ENCODE data around the gene BRD1.

The BRD1 gene

DNA sequence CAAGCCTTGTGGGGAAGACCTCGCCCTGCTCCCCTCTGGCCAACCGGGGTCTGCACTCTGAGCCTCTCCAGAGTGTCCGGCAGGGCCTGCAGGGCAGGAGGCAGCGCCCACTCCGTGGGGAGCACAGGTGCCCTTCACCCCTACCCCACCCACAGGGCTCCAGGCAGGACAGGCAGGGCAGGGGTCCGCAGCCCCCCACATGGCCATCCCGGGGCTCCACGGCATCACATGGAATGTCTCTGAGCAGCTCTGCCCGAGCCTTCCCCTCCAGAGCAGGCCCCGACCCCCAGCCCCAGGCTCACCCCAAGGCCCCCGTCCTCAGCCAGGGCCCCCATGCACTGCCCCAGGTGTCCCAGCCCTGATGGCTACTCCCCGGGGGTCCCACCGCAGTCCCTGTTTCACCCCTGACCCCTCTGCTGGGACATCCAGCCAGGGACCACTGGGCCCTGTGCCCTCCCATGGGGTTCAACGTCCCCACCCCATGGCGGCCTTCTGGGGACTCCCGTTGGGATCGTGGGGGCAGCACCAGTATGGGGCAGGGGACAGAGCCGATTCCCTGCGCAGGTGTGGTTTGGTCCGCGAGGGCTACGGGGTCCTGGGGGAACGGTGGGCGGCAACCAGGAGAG is 77.7 kb downstream of the BRD1 start:
- DNase-seq: no peak

- no peak for DNase-seq
Observed at GRCh38 chr22:49749227-49749626, 78.4 kb downstream of the BRD1 start.

GRCh38 chr22:49748514-49748913 is 79.2 kb downstream of the BRD1 start:
- DNase-seq: no peak

DNA sequence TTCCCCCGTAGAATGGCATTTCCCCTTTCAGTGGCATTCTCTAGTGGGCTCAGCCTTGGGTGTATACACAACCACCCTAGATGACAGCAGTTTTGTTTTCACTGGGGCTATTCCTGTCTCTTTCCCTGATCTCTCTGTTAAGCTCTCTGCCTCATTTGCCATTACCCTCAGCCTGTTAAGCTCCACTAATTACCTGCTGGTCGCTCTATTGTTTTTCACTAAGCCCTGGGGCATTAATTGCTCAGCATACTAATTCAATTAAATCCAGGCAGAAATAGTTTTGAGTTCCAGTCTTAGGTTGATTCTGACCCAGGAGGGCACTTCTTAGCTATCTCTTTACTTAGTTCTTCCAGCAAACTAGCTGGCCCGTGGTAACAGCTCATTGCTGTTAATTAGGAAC is 80.0 kb downstream of the BRD1 start:
- no peak for DNase-seq

DNA sequence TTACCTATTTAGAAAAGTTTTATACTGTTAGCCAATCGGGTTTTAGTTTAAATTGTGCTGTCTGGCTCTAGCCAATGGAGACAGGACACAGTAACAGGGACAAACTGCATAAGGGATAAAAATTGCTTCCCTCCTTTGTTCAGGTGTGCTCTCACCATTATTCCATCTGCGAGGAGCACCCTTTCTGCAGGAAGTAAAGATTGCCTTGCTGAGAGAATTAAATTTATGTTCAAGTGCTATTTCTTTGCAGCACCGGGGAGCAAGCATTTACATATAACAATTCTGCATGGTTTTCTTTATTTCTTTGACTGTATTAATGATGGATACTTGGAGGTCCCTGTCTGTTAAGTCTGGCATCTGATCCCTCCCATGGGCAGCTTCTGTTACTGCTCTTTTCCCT is 80.5 kb downstream of the BRD1 start:
- no peak for DNase-seq

GRCh38 chr22:49746065-49746464 is 81.6 kb downstream of the BRD1 start:
- DNase-seq: no peak

DNA sequence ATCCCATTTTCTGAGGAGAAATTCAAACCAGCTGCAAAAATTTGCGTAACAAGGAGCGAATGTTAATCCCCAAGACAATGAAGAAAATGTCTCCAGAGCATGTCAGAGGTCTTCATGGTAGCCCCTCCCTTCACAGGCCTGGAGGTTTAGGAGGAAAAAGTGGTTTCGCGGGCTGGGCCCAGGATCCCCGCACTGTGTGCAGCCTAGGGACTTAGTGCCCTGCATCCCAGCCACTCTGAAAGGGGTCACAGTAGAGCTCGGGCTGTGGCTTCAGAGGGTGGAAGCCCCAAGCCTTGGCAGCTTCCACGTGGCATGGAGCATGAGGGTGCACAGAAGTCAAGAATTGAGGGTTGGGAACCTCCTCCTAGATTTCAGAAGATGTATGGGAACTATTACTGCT is 87.4 kb downstream of the BRD1 start:
- DNase-seq: no peak

- no peak for DNase-seq
Observed at GRCh38 chr22:49739138-49739537, 88.5 kb downstream of the BRD1 start.

DNA sequence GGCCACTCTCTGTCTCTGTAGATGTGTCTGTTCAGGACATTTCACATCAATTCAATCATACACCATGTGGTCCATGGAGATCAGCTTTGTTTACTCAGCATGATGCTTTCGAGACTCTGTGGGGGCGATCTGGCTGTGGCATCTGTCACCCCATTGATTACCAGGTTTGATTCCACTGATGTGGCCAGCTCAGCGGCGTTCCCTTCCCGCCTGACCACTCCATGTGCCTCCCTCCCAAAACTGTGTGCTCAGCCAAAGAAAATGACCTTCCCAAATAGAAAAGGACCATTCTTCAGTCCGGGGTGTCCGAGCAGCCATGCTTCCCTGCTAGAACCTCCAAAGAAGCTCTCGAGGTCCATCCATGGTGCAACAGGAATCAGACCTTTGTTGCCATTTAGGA is 89.1 kb downstream of the BRD1 start:
- DNase-seq: no peak

DNA sequence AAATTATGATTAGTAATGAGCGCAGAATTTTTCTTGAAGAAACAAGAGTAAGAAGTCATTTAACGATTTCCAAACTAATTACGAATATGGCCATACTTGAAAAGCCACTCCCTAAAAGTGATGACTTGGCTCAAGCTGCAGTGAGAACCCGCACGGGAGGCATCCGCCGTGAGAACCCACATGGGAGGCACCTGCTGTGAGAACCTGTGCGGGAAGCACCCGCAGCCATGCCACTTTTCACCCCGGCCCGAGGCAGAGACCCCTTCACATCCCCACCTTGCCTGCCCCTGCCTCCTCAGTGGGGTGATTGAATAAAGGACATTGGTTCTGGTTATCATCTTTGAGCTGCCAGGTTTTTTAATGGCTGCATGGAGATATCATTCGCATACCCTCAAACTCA is 89.7 kb downstream of the BRD1 start:
- no peak for DNase-seq

DNA sequence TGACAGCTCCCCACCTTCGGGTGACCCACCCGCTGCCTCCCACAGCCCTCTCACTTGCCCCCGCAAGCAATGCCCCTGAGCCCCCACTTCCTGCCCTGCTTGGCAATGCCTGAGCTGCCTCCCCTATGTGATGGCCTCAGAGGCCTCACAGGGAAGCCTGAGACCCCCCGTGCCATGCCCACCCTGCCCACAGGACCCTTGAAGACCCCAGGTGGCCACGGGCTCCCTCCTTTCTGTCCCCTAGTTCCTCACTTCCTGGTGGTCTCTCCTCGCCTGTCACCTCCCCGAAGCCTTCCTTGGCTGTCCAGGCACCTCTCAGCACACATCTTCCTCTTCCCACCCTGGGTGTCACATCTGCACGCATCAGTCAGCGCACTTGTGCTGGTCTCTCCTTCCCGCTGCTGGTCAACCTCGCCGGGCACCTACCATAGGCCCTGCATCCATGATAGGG is 90.5 kb downstream of the BRD1 start:
- no peak for DNase-seq

GRCh38 chr22:49736538-49736937 is 91.1 kb downstream of the BRD1 start:
- no peak for DNase-seq

DNA sequence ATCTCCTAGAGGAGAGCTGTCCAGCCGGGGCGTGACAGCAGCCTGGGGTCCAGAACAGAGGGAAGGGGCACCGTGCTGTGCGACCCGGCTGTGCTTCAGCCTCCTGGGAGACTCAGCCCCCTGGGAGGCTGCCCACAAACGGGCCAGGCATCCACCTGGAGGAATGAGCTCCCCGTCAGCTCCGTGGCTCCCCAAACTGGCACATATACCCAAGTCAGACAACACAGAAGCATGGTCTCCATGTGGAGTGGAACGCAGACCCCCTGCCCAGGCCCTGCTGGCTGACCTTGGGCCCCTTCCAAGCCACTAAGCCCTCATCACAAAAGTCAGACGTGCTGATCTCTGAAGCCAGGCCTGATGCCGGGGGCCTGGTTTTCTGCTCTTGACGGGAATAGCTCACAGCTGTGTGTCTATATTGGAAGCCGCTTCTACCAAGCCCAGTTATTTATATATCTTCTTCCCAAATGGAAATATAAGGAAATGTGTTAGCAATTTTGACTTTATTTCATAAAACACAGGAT is 91.7 kb downstream of the BRD1 start:
- no peak for DNase-seq

GRCh38 chr22:49735411-49735900 is 92.2 kb downstream of the BRD1 start:
- DNase-seq: no peak

DNA sequence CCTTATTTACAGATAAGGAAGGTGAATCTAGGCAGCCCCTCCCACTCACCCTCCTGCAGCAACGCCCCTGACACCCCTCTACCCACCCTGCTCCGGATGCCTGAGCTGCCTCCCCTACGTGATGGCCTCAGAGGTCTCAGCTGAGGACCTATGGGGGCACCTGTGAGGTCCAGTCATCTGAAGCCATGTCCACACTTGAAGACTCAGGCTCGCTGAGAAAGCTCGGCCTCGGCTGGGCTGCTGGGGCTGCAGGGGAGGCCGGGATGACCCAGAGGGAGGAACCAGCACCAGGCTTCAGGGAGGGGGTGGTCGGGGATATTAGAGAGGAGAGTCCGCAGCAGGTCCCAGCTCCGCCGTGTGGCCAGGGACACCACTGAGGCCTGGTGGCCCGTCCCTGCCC is 92.8 kb downstream of the BRD1 start:
- DNase-seq: no peak

GRCh38 chr22:49734390-49734789 is 93.3 kb downstream of the BRD1 start:
- no peak for DNase-seq

DNA sequence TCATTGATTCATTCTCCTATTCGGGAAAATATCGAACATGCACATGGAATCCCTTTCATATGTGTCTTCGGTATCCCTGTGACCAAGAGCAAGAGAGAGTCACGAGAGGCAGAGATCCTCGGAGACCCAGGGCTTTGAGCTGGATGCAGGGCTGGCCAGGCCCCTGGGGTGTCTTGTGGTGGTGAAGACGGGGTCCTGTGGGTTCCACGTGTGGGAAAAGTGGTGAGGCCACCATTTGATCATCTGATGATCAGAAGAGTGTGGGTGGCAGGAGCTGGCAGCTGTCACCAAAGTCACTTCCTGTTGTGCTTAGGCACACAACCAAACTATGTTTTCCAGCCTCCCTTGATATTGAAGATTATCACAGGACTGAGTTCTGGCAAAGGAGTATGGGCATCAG is 94.0 kb downstream of the BRD1 start:
- no peak for DNase-seq

DNA sequence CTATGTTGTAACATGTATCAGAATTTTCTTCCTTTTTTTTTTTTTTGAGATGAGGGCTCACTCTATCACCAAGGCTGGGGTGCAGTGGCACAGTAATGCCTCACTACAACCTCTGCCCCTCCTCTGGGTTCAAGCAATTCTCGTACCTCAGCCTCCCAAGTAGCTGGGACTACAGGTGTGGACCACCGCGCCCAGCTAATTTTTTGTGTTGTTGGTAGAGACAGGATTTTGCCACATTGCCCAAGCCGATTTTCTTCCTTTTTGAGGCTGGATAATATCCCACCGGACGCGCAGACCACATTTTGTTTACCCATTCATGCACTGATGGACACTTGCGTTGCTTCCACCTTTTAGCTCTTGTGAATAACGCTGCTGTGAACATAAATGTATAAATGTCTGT is 97.0 kb downstream of the BRD1 start:
- DNase-seq: no peak

DNA sequence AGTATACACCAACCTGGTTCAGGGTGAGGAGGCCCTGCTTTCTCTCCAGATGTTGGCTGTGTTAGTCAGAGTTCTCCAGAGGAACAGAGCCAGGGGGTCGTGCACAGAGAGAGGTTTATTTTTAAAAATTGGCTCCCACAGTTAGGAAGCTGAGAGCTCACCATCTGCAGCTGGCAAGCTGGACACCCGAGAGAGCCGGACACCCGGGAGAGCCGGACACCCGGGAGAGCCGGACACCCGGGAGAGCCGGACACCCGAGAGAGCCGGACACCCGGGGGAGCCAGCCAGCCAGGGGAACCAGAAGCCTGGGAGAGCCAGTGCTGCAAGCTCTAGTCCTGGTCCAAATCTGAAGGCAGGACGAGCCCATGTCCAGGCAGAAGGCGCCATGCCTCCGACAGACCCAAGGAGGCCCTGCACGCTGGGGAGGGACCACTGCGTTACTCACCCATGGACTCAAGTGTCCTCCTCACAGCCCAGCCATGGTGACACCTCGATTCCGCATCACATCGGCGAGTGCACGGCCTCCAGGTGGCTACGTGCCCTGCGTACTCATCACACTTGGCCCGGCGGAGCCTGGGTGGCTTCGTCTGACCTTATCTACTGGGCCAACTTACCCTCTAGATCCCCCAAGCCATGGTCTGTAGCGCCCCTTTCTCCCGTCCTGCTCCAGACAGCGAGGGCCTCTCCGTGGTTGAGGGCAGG is 99.0 kb downstream of the BRD1 start:
- no peak for DNase-seq

DNA sequence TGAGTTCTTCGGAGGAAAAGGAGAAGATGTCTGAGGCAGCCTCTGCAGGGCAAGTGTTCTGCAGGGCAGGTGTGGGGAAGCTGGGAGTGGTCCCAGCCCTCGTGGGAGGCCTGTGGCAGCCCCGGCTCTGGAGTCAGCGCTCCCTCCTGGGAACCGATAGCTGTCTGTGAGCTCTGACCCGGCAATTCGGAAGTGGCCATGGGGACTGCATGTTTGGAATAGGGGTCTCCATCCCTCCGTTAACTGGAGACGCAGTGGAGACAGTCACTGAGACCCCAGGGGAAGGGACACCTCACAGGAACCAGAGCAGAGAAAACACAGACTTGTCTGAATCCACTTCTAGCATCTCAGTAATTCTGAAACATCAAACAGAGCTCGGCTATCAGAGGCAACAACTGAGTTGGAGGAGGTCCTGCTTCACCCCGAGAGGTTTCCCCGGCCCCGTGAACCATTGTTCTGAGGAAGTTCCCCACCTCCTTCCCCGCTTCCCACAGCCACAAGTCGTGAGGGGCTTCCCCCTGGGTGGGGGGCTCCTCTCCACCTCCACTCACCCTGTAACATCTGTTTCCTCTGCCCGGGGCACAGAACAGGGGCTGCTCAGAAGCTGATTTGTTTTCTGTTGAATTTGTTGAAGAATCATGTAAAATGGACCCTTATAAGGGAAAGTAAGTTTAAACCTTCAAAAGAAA is 99.6 kb downstream of the BRD1 start:
- DNase-seq: no peak

DNA sequence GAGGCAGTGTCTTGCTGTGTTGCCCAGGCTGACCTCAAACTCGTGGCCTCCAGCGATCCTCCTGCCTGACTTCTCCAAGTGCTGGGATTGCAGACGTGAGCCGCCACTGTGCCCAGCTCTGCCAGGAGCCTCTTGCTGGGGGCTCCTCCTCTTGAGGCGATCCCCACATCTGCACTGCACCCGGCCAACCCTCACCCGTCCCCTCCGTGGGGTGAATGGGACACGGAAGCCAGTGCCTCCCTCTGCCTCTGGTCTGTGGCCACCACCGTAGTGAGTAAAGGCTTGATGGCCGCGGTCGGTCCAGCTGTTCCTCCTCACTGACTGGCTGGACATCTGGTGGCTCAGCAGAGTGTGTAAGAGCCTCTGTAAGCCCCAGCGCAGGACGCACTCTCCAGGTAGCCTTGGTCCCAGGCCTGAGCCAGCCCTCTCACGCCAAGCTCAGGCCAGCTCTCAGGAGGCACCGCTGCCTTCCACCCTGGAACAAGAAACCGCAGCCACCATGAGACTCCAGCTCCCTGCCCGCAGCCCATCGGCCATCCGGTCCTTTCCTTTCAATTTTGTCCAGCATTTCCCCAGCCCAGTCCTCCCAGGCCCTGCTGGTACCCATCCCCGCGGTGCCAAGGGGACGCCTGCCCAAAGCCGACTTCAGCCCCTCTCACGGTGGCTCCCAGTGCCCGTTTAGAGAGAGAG is 100.3 kb downstream of the BRD1 start:
- DNase-seq: no peak

- DNase-seq: no peak
Observed at GRCh38 chr22:49726701-49727101, 101.0 kb downstream of the BRD1 start.

DNA sequence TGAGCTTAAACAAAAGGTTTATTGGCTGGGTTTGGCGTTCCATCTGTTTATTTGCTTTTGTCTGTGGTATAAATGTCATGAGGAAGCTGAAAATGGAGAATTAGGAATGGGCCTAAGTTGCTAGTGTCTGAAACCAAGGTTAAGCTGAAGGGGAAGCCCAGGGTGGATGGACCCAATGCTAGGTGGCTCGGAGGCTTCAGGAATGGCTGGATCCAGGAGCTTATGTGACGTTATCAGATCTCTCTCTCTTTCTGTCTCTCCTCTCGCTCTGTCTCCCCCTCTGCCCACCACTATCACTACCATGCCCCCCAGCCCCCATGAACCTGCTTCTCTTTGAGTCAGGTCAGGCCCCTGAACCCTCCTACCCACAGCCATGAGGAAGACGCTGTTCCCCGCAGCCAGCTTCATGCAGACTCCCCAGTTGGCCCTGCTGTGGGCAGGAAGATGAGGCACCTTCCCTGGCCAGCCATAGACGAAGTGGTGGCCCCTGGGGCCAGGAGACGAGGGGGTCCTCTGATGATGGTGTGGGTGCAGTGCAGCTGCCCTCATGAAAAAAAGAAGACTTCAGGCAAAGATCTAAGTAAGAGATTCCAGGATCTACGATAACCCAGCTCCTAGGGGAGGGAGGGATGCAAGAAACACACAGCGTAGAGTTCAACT is 101.5 kb downstream of the BRD1 start:
- DNase-seq: no peak
